COR-L47 (cell line): Measurements from ENCODE around the gene BBLN.
"Not testable (repeated sequence)": the region's sequence is repeated elsewhere in the genome, so short reads cannot be mapped to it uniquely, and the experiment has no call there.

Experiments used
- DNase-seq: peaks from one replicate; lab custom pipeline; 2025; lab: John Stamatoyannopoulos, UW

BBLN gene

GRCh38 chr9:128163523-128164306, 3.6 kb downstream of the BBLN start:
- no peak for DNase-seq

- no peak for DNase-seq
These were observed 4.3 kb downstream of the BBLN start for GRCh38 chr9:128164307-128164885.

GRCh38 chr9:128166169-128166568, 6.1 kb downstream of the BBLN start:
- DNase-seq = no peak

DNA sequence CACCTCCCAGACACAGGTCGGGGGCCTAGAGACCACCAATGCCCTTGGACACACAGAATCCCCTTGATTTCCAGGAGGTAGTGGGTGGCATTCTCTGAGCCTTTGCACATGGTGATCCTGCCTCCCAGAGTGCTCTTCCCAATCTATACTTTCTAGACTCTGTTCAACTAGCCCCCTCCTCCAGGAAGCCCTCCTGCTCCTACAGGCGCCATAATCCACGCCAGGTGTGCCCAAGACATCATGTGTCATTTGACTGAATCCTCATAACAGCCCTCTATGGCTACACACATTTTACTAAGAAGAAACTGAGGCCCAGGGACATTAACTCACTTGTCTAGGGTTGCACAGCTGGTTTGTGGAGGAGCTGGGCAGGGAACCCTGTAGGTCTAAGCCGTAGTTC, 7.1 kb downstream of the BBLN start:
- no peak for DNase-seq

DNA sequence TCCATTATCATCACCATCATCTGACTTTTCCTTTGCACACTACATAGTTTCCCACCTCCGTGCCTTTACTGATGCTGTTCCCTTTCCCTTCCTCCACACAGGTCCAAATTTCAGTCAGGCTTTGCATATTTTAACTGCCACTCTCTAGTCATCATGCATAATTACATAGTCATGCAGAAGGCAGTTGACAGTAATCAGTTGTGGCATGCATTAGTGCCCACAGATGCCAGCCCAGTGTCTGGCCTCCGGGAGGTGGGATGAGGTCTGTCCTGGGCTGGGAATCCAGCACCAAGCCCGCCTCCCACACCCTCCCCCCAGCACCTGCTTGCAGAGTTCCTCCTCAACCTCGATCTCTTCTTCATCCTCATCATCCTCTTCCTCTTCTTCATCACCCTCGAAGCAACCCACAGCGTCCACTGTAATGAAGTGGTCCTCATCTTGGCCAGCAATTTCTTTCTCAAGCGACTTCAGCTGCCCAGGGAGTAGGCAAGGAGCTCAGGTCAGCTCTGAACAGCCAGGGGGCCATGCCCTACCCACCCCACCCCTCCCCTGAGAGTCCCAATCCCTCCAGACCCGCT, 8.8 kb downstream of the BBLN start:
- no peak for DNase-seq

DNA sequence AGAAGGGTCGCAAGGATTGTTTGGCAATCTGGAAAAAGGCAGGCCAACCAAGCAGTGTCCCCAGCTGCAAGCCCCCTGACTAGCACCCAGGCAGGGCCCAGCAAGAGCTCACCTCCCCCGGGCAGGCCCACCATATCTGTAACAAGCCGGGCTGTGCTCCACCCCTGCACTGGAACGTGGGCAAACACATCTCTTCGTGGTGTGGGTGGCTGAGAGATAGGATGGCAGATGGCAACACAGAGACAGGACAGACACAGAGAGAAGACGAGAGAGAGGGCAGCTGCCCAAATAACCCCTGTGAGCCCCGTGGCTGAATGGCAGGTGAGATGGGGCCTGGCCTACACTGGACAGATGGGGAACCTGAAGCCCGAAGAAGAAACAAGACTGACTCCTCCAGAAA, 9.4 kb downstream of the BBLN start:
- DNase-seq = no peak

- no peak for DNase-seq
These were observed 9.9 kb downstream of the BBLN start for GRCh38 chr9:128169925-128170324.

GRCh38 chr9:128174062-128174461, 14.0 kb downstream of the BBLN start:
- DNase-seq = no peak

- no peak for DNase-seq
These were observed 15.1 kb downstream of the BBLN start for GRCh38 chr9:128175102-128175563.

- DNase-seq = no peak
These were observed 15.7 kb downstream of the BBLN start for GRCh38 chr9:128175726-128176125.

DNA sequence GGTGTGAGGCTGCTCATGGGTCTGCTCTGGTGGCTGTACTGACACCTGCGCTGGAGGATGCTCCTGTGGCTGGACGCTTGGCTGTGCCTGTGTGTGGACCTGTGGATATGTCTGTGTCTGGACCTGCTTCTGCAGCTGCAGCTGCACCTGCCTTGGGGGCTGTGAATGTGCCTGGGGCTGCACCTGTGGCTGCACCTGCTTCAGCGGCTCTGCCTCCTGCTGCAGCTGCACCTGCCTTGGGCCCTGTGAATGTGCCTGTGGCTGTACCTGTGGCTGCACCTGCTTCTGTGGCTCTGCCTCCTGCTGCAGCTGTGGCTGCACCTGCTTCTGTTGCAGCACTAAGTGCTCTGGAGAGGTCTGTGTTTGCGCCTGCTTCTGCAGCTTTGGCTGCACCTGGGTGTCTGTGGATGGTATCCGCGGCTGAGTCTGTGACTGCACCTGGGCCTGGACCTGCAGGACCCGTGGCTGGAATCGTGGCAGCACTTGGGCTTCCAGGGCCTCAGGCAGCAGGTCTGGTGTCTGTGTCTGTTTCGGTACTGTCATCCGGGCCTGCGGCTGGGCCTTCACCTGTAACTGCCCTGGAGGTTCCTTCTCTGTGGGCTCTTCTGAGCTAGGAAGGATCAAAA, 18.9 kb downstream of the BBLN start:
- no peak for DNase-seq

GRCh38 chr9:128180001-128180400, 19.9 kb downstream of the BBLN start:
- DNase-seq = no peak

- no peak for DNase-seq
These were observed 20.4 kb downstream of the BBLN start for GRCh38 chr9:128180447-128180846.

DNA sequence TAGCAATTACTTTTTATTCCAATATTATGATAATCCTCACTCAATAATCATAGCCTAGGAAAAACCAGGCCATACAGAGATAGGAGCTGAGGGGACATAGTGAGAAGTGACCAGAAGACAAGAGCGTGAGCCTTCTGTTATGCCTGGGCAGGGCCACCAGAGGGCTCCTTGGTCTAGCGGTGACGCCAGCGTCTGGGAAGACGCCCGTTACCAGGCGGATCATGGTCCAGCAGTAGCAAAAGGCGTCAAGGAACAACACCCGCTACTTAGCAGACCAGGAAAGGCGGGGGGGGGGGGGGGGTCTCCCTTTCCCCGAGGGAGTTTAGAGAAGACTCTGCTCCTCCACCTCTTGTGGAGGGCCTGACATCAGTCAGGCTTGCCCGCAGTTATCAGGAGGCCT, 21.4 kb downstream of the BBLN start:
- not testable (repeated sequence) for DNase-seq

GRCh38 chr9:128182893-128183588, 23.0 kb downstream of the BBLN start:
- DNase-seq = no peak

GRCh38 chr9:128185979-128186965, 26.2 kb downstream of the BBLN start:
- DNase-seq = no peak

DNA sequence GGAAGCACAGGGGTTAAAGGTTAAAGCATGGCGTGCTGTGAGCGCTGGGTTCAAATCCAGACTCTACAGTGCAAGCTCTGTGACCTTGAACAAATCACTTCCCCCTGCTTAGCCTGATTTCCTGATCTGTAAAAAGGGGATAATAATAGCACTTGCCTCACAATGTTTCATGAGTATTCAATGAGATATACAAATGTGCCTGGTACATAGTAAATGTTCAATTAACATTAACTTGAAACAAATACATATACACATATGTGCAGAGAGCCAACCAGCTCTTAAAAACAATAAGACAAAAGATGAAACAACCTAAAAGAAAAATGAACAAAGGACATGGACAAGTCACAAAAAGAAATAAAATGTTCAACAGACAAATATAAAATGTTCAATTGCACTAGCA, 27.3 kb downstream of the BBLN start:
- no peak for DNase-seq

- DNase-seq = no peak
These were observed 28.1 kb downstream of the BBLN start for GRCh38 chr9:128188209-128188608.

GRCh38 chr9:128190013-128190412, 29.9 kb downstream of the BBLN start:
- no peak for DNase-seq

DNA sequence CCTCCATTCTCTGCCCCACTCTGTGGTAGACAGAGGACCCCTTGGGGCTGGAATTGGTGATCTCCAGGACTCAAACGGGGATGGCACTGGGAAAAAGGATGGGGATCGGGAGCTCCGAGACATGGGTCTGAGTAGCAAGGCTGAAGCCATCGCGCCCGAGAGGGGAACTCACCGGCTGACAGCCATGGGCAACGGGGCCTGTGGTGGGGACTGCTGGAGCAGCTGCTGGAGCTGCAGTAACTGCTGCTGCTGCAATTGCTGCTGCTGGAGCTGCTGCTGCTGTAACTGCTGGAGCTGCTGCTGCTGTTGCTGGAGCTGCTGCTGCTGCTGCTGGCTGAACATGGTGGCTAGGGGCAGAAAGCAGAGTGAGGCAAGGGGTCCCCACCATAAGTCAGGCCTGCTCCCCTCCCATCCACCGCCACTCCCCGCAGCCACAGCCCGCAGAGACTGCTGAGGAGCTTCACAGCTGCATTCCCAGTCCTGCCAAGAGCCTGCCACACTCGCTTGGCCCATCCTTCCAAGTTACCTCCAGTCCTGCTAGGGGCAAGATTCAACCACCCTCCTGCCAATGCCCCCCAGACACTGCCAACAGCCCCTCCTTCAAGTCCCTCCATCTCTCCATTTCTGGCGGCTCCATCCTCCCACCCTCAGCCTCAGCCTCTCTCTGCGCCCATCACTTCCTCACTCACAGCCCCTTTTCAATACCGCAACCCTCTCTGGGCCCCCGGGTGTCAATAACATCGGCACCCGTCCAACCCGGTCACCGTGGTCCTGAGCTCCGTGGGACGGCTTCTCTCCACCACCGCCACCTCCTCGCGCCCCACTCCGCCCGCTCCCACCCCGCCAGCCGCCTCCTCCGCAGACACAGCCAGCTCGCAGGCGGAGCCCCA, 30.7 kb downstream of the BBLN start:
- no peak for DNase-seq
